ENCODE data around the gene SIPA1.

SIPA1 gene

DNA sequence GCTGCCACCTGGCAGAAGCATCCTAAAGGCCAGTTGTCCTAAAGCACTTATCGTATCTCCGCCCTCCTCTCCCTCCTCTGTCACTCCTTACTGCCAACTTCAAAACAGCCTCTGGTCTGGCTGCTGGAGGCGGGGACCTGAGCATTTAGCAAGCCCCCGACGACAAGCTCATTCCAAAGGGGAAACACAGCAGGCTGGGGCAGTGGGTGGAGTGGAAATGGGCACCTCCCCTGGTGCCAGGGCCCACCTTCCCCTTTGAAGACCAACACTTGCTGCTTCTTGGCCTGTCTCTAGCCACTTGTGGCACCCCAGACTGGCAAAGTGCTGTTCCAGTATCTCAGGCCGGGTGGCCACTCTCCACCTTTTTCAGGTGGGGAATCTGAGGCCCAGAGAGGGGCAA is 27.5 kb upstream of the SIPA1 start:
- Histone ChIP-seq H3K9me3 (ENCODE audit: control insufficient read depth, low read length) (no peaks in the 10 kb centered on the region), H3K27ac (ENCODE audit: low read depth, low read length, severe bottlenecking) (peak overlapping the region; percentile 29), H3K4me3 (ENCODE audit: extremely low read depth, insufficient read depth, low read length, poor library complexity, severe bottlenecking) (peak overlapping the region; percentile 84), H3K36me3 (ENCODE audit: control insufficient read depth, insufficient read depth, low read length) (peaks cover 60% of the 10 kb centered on the region), H3K4me1 (ENCODE audit: control insufficient read depth, insufficient read depth, low read length, poor library complexity, severe bottlenecking) (peaks cover 43% of the 10 kb centered on the region)
- 79 to 82% methylated on average over 3 to 5 of the region's 6 CpGs for WGBS, 2 experiments (ENCODE audit: insufficient coverage in 2 of 2)

DNA sequence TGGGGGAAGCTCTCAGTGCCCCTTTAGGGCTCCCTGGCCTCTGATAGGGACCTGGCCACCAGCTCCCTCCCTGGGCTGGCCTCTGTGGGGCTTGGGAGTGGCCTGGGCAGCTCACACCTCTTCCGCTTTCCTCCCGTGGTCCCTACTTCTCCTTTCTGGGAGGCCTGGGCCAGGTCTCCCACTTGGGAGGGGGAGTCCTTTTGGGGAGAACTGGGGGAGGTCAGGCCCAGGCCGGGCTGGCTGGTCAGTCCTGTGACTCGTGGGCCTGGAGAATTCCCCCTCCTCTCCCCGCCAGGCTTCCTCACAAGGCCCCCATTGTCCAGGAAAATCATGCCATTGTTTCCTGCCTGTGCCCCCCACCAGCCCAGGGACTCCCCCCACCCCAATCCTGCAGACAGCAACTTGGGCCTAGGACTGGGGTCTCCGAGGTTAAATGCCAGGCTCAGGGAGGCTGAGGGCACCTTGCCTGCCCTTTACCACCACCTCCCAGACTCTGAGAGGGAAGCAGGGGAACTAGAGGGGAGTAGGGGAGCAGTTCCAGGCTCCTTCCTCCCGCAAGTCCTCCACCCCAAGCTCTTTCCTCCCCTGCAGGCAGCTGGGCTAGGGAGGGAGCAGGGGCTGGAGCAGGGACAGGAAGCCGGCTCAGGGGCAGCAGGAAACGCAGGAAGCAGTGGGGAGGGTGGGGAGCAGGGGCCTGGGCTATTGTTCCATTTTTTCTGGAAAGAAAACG is 26.7 kb upstream of the SIPA1 start:
- peaks cover 52% of the 10 kb centered on the region for H3K36me3 ChIP-seq (ENCODE audit: control insufficient read depth, insufficient read depth, low read length)
- H3K27ac ChIP-seq (ENCODE audit: low read depth, low read length, severe bottlenecking), result peak overlapping the region; percentile 89
- peaks cover 43% of the 10 kb centered on the region for H3K4me1 ChIP-seq (ENCODE audit: control insufficient read depth, insufficient read depth, low read length, poor library complexity, severe bottlenecking)
- 25 to 67% methylated on average over 1 of the region's 10 CpGs for WGBS, 2 experiments (ENCODE audit: insufficient coverage in 2 of 2)
- no peaks in the 10 kb centered on the region for H3K9me3 ChIP-seq (ENCODE audit: control insufficient read depth, low read length)
- H3K4me3 ChIP-seq (ENCODE audit: extremely low read depth, insufficient read depth, low read length, poor library complexity, severe bottlenecking), result peak overlapping the region; percentile 84

DNA sequence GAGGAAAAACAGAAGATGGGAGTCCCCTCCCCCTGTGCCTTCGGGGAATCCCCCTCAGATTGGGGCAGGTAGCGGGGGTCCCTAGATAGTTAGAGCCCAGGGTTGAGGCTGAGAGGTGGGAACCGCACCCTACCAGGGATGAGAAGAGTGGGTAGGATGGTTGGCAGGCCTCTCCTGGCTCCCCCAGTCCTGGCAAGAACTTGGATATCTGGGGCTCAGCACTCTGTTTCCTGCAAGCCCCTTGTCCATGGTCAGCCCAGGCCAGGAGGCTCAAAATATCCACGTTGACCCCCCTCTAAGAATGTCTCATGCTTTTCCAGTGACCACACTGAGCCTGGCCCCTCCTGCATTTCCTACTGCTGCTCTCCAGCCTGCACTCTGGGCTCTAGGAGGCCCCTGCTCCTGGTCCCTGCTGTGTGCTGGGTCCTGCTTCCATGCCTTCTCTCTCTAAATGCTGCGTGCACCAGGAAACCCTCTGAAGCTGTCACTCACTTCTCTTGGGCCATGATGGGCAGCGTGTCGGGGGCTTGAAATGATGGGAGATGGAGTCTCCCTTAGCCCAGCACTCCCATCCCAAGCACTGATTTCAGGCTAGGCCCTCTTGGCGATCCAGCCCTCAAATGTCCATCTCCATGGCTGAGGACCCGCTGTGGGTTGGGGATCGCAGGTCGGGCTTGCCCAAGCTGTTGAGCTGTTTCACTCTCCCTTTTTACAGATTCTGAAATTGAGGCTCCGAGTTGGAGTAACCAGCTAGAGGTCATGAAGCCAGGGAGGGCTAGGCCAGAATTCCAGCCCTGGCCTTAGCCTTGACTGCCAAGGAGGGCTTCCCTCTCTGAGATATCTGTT is 25.9 kb upstream of the SIPA1 start:
- Histone ChIP-seq H3K27ac (ENCODE audit: low read depth, low read length, severe bottlenecking) (peak overlapping the region; percentile 89), H3K4me3 (ENCODE audit: extremely low read depth, insufficient read depth, low read length, poor library complexity, severe bottlenecking) (peak overlapping the region; percentile 84), H3K36me3 (ENCODE audit: control insufficient read depth, insufficient read depth, low read length) (peaks cover 54% of the 10 kb centered on the region), H3K4me1 (ENCODE audit: control insufficient read depth, insufficient read depth, low read length, poor library complexity, severe bottlenecking) (peaks cover 43% of the 10 kb centered on the region), H3K9me3 (ENCODE audit: control insufficient read depth, low read length) (no peaks in the 10 kb centered on the region)
- WGBS, 2 experiments (ENCODE audit: insufficient coverage in 2 of 2), result 67 to 85% methylated on average over 7 to 11 of the region's 12 CpGs

DNA sequence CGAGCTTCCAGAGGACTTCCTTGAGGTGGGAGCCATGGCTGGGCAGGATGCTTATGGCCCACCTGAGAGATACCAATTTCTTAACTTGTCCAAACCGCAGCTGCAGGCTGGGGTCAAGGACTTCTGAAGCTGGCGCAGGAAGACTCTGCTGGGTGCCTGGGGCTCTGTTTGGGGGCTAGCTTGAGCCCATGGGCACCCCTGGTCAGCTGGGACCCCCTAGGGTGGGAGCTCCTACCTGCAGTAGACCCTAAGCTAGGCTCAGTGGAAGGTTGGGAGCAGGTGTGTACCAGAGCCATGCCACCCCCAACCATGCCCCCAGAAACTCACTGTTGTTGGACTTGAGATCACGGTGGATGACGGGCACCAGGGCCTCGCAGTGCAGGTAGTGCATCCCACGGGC is 25.2 kb upstream of the SIPA1 start:
- peaks cover 42% of the 10 kb centered on the region for H3K4me1 ChIP-seq (ENCODE audit: control insufficient read depth, insufficient read depth, low read length, poor library complexity, severe bottlenecking)
- H3K9me3 ChIP-seq (ENCODE audit: control insufficient read depth, low read length), result no peaks in the 10 kb centered on the region
- WGBS, 2 experiments (ENCODE audit: insufficient coverage in 2 of 2), result 97 to 100% methylated on average over 2 to 7 of the region's 7 CpGs
- H3K4me3 ChIP-seq (ENCODE audit: extremely low read depth, insufficient read depth, low read length, poor library complexity, severe bottlenecking), result peak overlapping the region; percentile 84
- H3K27ac ChIP-seq (ENCODE audit: low read depth, low read length, severe bottlenecking), result peak overlapping the region; percentile 42
- H3K36me3 ChIP-seq (ENCODE audit: control insufficient read depth, insufficient read depth, low read length), result peaks cover 57% of the 10 kb centered on the region

DNA sequence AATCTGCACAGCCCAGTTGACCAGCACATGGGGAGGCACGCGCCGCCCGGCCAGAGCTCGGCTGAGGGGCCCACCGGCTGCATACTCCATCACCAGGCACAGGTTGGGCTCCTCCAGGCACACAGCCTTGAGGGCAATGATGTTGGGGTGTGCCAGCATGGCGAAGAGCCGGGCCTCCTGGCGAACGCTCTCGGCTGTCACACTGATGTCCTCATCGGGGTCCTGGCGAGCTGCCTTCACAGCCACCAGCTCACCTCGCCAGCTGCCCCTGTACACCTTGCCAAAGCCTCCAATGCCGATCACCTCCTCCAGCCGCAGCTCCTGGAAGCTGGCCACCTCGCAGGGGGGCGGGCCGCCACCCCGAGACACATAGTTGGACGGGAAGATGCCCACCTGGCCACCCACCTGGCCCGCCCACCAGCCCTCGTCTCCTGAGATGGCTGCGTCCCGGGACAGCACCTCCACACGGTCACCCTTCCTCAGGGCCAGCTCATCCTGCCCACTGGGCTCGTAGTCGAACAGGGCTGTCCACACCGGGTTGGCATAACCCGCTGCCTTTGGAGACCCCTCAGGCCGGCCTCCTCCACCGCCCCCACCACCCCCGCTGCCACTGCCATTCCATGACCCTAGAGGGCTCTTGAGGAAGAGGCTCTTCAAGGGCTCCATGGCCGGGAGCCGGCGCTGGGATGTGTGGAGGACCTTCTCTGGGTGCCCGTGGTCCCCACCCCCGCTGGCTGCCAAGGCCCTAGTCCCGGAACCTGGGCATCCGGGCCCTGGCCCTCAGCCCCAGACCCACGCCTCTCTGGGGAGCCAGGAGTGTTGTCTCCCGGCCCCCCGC is 24.6 kb upstream of the SIPA1 start:
- Histone ChIP-seq H3K4me1 (ENCODE audit: control insufficient read depth, insufficient read depth, low read length, poor library complexity, severe bottlenecking) (peaks cover 38% of the 10 kb centered on the region), H3K9me3 (ENCODE audit: control insufficient read depth, low read length) (no peaks in the 10 kb centered on the region), H3K36me3 (ENCODE audit: control insufficient read depth, insufficient read depth, low read length) (peaks cover 57% of the 10 kb centered on the region), H3K4me3 (ENCODE audit: extremely low read depth, insufficient read depth, low read length, poor library complexity, severe bottlenecking) (peak overlapping the region; percentile 84), H3K27ac (ENCODE audit: low read depth, low read length, severe bottlenecking) (peak overlapping the region; percentile 79)
- 67 to 73% methylated on average over 29 to 37 of the region's 43 CpGs for WGBS, 2 experiments (ENCODE audit: insufficient coverage in 2 of 2)

DNA sequence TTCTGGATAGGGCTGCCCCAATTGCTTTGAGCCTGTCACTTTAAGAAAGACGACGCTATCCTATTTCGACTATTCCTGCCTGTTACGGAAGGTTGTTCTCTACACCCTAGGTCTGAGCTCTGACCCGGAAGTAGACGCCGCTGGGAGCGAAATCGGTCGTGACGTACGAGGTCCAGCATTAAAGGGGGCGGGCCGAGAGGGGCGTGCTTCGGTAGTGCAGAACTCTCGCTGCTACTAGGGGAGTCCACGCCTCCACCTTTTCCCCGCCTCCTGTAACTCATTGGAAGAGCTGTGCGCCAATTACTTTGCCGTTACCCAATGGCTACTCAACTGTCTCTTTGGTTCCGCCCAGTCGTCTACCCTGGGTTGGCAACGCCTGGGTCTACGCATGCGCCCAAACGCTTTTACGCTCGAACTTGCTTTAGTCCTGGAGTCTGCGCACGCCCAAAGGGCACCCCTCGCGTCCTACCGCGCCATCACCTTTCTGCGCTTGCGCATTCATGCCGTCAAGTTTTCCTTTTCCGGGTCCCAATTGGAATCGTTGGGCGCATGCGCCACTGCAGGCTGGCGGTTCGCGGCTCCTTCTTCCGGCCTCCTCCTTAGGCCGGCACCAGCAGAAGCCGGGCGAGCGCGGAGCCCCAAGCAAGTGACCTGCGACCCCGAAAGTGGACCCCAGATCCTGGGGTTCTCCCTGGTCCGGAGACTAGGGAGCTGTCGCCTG is 22.5 kb upstream of the SIPA1 start, which contains the start of gene PCNX3:
Gene PCNX3, plus strand, starts transcription at position 548 of the 721 bp plus-strand sequence. CDS start 536 bp downstream, outside the sequence.
- H3K9me3 ChIP-seq (ENCODE audit: control insufficient read depth, low read length), result no peaks in the 10 kb centered on the region
- 0 to 1% methylated on average over 43 to 55 of the region's 55 CpGs for WGBS, 2 experiments (ENCODE audit: insufficient coverage in 2 of 2)
- peaks cover 36% of the 10 kb centered on the region for H3K4me1 ChIP-seq (ENCODE audit: control insufficient read depth, insufficient read depth, low read length, poor library complexity, severe bottlenecking)
- H3K4me3 ChIP-seq (ENCODE audit: extremely low read depth, insufficient read depth, low read length, poor library complexity, severe bottlenecking), result peak within 1 kb of the TSS; percentile 85
- peaks cover 57% of the 10 kb centered on the region for H3K36me3 ChIP-seq (ENCODE audit: control insufficient read depth, insufficient read depth, low read length)
- peak within 1 kb of the TSS; percentile 83 for H3K27ac ChIP-seq (ENCODE audit: low read depth, low read length, severe bottlenecking)

DNA sequence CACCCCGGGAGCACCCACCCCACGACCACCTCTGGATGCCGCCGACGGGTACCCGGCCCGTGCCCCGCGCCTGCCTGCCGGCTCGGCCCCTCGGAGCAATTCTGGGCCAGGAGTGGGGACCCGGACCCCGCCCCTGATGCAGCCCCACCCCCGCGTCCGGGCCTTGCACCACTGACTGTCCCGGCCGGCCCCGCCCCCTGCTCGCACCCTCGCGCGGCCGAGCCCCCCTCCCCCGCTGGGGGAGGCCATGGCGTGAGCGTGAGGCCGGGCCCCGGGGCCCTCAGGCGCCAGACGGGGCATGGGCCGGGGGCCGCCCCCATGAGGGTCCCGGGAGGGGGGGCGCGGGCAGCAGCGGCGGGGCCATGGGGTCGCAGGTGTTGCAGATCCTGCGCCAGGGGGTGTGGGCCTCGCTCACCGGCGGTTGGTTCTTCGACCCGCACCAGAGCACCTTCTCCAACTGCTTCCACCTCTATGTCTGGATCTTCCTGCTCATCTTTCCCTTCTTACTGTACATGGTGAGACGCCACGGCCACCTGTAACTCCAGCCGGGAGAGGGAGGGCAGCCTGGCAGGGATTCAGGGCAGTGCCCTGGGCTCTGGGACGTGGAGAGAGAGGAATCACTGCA is 21.8 kb upstream of the SIPA1 start:
- H3K9me3 ChIP-seq (ENCODE audit: control insufficient read depth, low read length), result no peaks in the 10 kb centered on the region
- H3K27ac ChIP-seq (ENCODE audit: low read depth, low read length, severe bottlenecking), result peak overlapping the region; percentile 83
- peaks cover 29% of the 10 kb centered on the region for H3K4me1 ChIP-seq (ENCODE audit: control insufficient read depth, insufficient read depth, low read length, poor library complexity, severe bottlenecking)
- 0 to 4% methylated on average over 35 to 36 of the region's 50 CpGs for WGBS, 2 experiments (ENCODE audit: insufficient coverage in 2 of 2)
- peak overlapping the region; percentile 85 for H3K4me3 ChIP-seq (ENCODE audit: extremely low read depth, insufficient read depth, low read length, poor library complexity, severe bottlenecking)
- peaks cover 57% of the 10 kb centered on the region for H3K36me3 ChIP-seq (ENCODE audit: control insufficient read depth, insufficient read depth, low read length)

DNA sequence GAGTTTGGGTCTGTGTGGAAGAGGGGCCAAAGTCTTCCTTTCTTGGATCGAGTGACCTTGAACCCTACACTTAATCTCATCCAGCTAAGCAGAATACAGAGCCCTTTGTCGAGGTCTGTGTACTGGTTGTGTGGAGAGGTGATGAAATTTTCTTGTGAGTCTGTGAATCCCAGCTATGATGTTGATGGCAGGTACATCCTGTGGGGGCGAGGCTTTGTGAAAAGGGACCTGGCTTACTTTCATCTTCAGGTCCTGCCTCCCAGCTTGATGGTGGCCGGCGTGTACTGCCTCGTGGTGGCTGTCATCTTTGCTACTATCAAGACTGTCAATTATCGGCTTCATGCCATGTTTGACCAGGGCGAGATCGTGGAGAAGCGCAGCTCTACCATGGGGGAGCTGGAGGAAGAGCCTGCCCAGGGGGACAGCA is 21.3 kb upstream of the SIPA1 start:
- 82 to 88% methylated on average over 7 to 8 of the region's 10 CpGs for WGBS, 2 experiments (ENCODE audit: insufficient coverage in 2 of 2)
- peaks cover 24% of the 10 kb centered on the region for H3K4me1 ChIP-seq (ENCODE audit: control insufficient read depth, insufficient read depth, low read length, poor library complexity, severe bottlenecking)
- no peaks in the 10 kb centered on the region for H3K9me3 ChIP-seq (ENCODE audit: control insufficient read depth, low read length)
- H3K36me3 ChIP-seq (ENCODE audit: control insufficient read depth, insufficient read depth, low read length), result peaks cover 59% of the 10 kb centered on the region
- no peak overlapping the region for H3K27ac ChIP-seq (ENCODE audit: low read depth, low read length, severe bottlenecking)
- peak overlapping the region; percentile 85 for H3K4me3 ChIP-seq (ENCODE audit: extremely low read depth, insufficient read depth, low read length, poor library complexity, severe bottlenecking)

DNA sequence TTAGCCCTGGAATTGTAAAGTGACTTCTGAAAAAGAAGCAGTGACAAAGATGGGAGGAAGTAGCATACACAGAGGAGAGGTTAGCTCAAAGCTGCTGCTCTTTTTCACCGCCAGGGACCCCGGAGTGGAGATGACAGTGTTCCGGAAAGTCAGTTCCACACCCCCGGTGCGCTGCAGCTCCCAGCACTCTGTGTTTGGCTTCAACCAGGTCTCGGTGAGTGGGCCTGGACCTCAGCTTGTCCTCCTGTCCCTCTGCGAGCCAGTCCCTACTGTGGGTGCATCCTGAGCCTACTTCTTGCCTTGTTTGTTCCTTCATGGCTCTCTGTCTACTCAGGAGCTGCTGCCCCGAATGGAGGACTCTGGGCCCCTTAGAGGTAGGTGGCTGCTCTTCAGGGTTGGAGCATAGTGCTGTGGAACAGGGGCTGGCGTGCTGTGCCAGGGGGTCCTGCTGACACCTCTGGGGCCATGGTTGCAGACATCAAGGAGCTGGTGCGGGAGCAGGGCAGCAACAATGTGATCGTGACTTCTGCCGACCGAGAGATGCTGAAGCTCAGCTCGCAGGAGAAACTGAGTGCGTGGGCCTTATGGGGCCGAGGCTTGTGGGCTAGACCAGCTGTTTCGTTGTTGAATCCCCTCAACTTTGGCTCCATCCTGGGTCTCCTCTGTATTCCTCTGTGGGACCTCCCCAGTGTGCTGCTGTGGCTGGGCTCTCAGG is 20.6 kb upstream of the SIPA1 start:
- H3K36me3 ChIP-seq (ENCODE audit: control insufficient read depth, insufficient read depth, low read length), result peaks cover 64% of the 10 kb centered on the region
- no peak overlapping the region for H3K27ac ChIP-seq (ENCODE audit: low read depth, low read length, severe bottlenecking)
- no peaks in the 10 kb centered on the region for H3K9me3 ChIP-seq (ENCODE audit: control insufficient read depth, low read length)
- H3K4me3 ChIP-seq (ENCODE audit: extremely low read depth, insufficient read depth, low read length, poor library complexity, severe bottlenecking), result peak overlapping the region; percentile 85
- peaks cover 19% of the 10 kb centered on the region for H3K4me1 ChIP-seq (ENCODE audit: control insufficient read depth, insufficient read depth, low read length, poor library complexity, severe bottlenecking)
- 94 to 97% methylated on average over 17 of the region's 17 CpGs for WGBS, 2 experiments (ENCODE audit: insufficient coverage in 2 of 2)

Data from mesodermal cell (in vitro differentiated cells).